VCaP (cell line): ENCODE data around the gene AQP12A.
"Not testable (repeated sequence)": the region's sequence is repeated elsewhere in the genome, so short reads cannot be mapped to it uniquely, and the experiment has no call there.

ENCODE experiments used
- H3K27ac ChIP-seq: fragments of 450-650 bp; 2 replicates; pipeline ENCODE4 v1.5.1; 2017
- TF ChIP-seq, protein P1 (sequence below): fragments of 450-650 bp; conservative IDR thresholded peaks from 2 replicates; pipeline ENCODE4 v1.5.1; 2017; ENCODE audit warnings: mild to moderate bottlenecking, moderate library complexity

The AQP12A gene

DNA sequence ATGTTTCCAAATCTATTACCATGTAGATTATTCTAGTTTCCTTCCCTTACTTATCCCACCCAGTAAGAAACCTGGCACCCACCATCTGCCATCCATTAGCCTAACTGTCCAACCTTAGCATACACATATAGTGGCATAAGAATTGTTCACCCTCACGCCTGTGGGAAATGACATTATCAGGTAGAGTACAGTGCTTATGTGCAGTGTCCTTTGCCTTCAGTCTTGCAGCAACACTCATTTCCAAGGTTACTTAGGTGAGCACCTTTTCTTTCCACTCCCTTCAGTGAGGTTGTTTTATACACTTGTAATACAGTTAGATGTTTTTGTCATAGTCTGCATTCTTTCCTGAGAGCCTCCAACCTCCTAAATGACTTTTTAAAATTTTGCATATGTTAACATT is 27.0 kb upstream of the AQP12A start:
- TF ChIP-seq, protein P1, sequence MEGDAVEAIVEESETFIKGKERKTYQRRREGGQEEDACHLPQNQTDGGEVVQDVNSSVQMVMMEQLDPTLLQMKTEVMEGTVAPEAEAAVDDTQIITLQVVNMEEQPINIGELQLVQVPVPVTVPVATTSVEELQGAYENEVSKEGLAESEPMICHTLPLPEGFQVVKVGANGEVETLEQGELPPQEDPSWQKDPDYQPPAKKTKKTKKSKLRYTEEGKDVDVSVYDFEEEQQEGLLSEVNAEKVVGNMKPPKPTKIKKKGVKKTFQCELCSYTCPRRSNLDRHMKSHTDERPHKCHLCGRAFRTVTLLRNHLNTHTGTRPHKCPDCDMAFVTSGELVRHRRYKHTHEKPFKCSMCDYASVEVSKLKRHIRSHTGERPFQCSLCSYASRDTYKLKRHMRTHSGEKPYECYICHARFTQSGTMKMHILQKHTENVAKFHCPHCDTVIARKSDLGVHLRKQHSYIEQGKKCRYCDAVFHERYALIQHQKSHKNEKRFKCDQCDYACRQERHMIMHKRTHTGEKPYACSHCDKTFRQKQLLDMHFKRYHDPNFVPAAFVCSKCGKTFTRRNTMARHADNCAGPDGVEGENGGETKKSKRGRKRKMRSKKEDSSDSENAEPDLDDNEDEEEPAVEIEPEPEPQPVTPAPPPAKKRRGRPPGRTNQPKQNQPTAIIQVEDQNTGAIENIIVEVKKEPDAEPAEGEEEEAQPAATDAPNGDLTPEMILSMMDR = no peak

DNA sequence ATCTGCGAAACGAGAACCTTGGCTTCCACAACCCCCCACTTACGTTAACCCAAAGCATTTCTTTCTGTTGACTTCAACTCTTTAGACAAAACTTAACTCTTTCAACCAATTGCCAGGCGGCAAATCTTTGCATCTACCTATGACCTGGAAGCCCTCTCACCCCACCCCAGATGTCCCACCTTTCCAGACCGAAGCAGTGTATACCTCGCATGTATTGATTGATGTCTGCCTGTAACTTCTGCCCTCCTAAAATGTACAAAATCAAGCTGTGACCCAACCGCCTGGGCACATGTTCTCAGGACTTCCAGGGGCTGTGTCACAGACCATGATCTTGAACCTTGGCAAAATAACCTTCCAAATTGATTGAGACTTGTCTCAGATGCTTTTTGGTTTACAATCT is 21.3 kb upstream of the AQP12A start:
- no peak overlapping the region for H3K27ac ChIP-seq
- TF ChIP-seq, protein P1 = no peak

More for the DNA sequence above, 27.0 kb upstream of the AQP12A start:
- H3K27ac ChIP-seq = no peak overlapping the region

DNA sequence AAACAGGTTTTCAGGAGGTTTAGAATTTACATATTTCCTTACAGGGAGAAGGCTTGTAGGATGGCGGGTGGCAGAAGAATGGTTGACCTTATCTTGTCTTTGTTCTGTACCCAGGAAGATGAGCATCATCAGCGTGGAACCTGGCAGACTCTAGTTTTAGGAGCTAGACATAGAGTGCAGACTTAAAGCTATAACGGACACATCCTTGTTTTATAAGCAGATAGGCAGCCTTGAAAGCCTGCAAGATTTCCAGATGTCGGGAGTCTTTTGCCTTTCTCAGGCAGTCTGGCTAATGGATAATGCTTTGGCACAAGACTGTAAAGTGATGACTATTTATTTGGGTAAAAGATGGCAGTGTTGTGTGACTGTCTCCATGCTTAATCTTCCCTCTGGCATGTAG is 20.7 kb upstream of the AQP12A start:
- TF ChIP-seq, protein P1 = no peak
- H3K27ac ChIP-seq = no peak overlapping the region

DNA sequence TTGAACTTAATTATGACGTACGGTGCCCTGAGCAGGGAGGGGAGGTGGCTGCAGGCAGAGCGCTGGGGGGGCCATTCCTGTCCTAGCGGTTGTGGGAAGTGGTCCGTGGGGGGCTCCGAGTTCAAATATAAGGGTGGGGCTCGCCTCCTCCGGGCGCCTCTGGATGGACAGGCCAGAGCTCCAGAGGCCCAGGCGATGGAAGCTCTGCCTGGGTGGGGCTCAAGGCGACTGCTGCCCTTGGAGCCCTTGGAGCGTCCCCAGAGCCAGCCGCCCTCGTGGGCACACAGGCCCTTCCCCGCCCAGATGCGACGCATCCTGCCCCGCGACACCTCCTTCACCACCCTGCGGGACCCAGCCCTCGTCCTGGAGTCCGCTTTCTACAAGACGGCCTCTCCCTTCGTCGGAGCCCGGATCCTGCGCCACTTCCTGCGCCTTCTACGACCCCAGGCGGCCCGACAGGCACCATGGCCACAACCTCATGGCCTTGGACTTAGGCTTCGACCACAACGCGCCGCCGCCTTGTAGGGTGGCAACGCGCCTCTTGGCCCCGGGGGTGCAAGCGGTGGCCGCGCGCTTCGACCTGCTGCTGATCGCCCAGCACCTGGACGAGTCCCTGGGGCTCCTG is 19.5 kb upstream of the AQP12A start:
- no peak overlapping the region for H3K27ac ChIP-seq

DNA sequence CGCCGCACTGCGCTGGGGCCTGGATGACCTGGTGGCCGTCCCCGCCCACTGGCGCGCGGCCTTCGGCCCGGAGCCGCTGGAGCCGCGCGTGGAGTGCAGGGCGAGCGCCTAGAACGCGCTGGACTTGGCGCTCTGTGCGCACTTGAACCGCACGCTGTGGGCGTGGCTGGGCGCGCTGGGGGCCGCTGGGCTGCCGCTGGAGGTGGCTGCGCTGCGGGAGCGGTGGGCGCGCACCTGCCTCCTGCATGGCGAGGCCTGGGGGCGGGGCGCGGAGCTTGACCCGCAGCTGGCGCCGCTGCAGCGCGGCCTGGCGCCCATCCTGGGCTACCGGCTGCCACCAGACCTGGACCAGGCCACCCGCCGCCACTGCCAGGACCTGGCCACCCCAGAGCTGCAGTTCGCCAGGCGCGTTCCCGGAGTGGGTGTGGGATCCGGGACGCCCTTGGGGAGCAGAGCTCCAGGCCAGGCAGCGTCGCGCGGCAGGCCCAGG is 18.9 kb upstream of the AQP12A start:
- TF ChIP-seq, protein P1 = no peak
- H3K27ac ChIP-seq = no peak overlapping the region

More for the DNA sequence above, 19.5 kb upstream of the AQP12A start:
- TF ChIP-seq, protein P1 = no peak

DNA sequence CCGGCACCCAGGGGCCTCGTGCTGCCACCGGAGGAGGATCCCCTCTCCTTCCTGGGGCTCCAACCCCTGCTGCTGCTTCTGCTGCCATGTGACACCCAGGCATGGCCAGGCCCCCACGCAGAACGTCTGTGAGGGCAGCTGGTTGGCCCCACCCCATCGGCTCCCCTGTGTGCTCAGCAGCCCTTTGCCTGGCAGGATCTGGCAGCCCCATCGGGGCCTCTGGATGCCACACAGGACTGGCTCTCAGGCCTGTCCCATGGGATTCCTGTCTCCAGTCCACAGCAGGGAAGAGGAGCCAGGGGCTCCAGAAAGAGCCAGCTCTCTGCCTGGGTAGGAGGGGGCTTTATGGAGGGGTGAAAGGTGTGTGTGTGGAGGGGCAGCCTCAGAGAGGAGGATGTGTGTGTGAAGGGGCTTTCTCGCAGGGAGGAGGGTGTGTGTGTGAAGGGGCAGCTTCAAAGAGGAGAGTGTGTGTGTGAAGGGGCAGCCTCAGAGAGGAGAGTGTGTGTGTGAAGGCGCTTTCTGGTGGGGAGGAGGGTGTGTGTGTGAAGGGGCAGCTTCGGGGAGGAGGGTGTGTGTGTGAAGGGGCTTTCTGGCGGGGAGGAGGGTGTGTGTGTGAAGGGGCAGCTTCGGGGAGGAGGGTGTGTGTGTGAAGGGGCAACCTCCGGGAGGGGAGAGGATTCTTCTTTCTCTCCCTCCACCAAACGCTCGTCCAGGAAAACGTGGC is 17.0 kb upstream of the AQP12A start:
- not testable (repeated sequence) for H3K27ac ChIP-seq

DNA sequence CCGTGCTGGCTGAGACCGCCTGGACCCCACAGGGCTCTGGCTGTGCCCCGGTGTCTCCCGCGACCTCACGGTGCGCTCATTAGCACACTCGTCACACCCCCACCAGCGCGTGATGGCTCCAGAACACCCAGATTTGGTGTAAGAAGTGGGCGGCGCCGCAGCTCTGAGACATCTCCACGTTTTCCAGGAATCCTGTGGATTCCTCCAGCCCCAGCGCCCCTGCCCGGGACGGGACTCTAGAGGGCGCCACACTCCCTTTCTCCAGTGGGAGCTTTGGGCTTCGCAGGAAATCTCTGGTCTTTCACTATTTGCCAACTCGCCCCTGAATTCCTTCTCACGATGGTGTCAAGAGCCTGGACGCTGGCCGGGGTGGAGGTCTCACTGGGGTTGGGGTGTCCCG is 16.3 kb upstream of the AQP12A start:
- H3K27ac ChIP-seq = not testable (repeated sequence)

DNA sequence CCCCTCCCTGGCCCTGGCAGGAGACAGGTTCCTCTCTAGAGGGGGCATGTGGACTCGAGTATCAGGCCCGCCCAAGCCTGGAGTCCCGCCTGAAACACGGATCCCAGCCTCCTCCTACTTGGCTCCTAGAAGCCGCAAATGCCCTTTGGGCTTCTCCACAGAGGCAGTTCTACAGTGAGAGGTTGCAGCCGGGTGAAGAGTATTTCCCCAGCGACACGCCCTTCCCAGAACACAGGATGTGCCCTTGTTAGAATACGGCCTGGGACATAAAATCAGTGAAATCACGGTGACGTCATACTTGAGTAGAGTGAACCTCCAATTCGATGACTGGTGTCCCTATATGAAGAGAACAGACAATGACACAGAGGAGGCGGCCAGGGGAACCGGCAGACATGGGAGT is 13.6 kb upstream of the AQP12A start:
- H3K27ac ChIP-seq = not testable (repeated sequence)

DNA sequence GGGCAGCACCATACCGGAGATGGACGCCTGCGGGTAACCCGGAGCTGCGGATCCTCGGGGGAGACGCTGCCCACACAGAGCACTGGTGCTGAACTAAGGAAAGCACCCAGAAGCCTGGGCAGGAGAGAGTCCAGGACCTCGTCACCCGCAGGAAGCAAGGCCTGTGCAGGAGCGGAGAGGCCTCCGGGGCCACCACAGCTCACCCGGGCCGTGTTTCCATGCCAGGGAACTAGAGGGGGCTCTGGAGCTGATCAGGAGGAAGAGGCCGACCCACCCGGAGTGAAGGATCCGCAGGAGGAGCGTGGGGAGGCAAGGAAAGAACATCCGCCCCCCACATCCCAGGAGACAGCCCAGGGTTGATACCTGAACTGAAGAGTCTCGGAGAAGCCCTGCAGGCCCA is 12.8 kb upstream of the AQP12A start:
- H3K27ac ChIP-seq = not testable (repeated sequence)

DNA sequence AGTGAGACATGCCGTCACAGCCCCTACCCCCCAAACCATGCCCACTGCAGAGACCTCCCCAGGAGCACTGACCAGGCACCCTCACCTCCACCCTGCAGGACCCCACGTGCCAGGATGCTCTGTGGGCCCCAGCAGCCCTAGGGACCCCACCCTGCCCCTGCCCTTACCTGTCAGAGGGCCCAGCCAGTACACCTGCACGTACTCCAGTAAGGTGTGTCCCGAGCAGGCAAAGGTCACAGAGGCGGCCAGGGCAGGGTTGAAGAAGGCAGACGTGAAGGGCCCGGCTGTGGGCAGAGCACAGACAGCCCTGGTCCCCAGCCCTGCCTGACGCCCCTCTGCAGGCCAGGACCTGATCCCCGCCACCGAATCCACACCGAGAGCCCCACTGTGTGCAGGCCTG is 11.5 kb upstream of the AQP12A start:
- H3K27ac ChIP-seq = not testable (repeated sequence)

DNA sequence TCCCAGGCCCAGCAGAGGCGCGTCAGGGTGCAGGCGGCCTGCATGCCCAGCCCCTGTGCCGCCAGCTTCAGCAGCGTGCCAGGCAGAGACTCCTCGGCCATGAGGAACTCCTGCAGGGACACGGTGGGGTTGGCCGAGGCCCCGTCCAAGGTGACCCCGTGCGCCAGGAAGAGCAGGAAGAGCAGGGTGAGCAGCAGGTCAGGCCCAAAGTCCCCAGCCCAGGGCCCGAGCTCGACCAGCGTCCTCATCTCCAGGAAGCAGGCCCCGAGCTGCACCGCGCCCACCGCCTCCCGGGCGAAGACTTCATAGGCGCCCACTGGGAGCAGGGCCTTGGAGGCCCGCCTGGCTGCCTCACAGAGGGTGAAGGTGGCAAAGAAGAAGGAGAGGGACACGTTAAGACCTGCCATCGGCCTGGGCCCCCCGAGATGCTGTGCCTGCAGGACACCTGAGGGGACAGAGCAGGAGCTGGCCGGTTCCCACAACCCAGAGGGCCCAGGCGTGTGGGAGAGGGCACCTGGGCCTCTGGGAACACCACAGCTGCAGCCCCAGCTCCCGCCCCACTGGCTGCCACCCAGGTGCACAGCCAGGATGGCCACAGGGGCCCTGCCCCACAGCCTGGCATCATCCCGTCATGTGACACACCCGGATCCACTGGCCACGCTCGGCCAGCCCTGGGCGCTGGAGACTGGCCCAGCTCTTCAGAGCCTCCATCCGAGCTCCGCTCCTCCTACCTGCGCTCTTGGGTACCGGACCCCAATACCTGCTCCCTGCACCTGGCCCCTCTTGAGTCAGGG is 9.0 kb upstream of the AQP12A start, which contains the start of gene AQP12B:
Gene AQP12B, minus strand, starts transcription at position 455 of the 794 bp plus-strand sequence. Its CDS starts 48 bp downstream, at position 407.
- not testable (repeated sequence) for H3K27ac ChIP-seq

DNA sequence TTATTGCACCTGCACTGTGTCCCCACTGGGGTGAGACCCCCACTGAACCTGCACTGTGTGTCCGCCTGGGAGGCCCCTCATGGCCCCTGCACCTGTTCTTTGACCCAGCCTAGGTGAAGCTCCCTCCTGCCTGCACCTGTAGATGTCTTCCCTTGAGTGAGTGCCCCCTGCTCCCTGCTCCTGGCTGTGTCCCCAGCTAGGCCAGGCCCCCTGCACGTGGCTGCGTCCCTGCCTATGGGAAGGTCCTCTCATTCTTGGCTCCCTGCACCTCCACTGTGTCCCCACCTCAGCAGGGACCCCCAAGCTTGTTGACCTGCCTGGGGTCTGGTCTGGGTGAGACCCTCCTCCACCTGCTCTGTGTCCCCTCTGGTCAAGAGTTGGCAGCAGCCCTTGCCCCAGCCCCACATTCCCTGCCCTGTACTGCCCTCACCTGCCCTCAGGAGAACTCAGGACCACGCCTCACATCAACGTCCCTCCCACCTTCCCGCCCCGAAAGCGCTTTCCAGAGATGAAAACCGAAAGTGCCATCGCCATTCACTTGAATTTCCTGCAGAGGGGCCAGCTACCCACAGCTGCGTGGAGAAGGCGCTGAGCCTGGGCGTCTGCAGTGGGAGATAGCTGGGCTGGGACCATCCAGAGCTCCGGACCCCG is 8.2 kb upstream of the AQP12A start:
- H3K27ac ChIP-seq = not testable (repeated sequence)

DNA sequence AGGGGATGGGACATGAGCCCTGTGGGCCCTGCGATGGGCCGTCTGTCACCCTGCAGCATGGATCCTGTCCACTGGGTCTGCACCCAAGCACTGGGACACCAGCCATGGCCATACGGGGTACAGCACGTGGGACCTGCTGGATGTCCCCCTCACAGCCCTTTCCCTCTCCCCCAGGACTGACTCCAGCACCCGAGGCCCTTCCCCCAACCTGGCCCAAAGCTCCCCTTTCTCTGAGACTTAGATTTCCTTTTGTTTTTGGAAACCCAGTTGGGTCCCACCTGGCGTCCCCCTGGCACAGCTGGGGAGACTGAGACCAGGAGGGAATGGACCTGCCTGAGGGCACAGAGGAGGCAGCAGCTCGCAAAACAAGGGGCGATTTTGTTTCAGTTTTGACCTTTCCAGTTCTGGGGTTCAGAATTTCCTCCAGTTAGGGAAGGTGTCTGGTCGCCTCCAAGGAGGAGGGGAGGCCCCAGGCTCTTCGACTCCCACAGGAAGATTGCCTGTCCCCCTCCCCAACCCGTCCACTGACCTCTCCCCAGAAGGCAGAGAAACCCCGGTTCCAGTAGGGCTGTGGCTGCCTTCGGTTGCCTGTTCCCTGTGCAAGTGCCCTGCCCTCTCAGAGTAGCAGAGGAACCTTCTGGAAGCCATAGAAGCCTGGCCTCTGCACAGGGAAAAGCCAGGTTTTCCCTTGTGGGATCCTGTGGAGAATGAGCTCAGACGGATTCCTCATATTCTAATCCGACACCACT is 7.5 kb upstream of the AQP12A start:
- H3K27ac ChIP-seq = peak overlapping the region; percentile 28; the same call in 1 of the 2 replicates
